WTC11 (cell line): ENCODE results near the gene EPM2AIP1. TPM values are rescaled to one million over a fixed set of nuclear protein-coding genes. Genes with fewer than 3 reads are reported as not detected.
A peak's percentile ranks its signal among the peaks of the same experiment; 100 is the strongest.

ENCODE experiments used
- ATAC-seq: fragments of 200-7000 bp; cut with Tn5 transposase; 2 replicates; pipeline ENCODE4 v1.10.0; 2021; ENCODE audit warnings: mild to moderate bottlenecking, moderate library complexity
- Bru-seq: library from RNA; stranded (reverse); fragments of 400-500 nt; gene quantifications from one replicate; lab custom pipeline; 2021; lab: Mats Ljungman, UMichigan
- CTCF ChIA-PET: fragments of 300-600 bp; sonication (Branson Sonifier 250); formaldehyde crosslinking; loops from one replicate; lab custom pipeline; 2021; ENCODE audit warnings: antibody characterized with exemption; lab: Charles Lee
- POLR2A ChIA-PET: fragments of 350-600 bp; sonication (Branson Sonifier 250); formaldehyde crosslinking; loops from one replicate; lab custom pipeline; 2021; ENCODE audit warnings: antibody characterized with exemption; lab: Charles Lee
- DNase-seq: peaks from one replicate; pipeline ENCODE4 v3.0.0; 2021; ENCODE audit warnings: low spot score
- H3K27ac Mint-ChIP-seq: 2 replicates; pipeline ENCODE4 v1.8.0; 2021; ENCODE audit warnings: mixed read lengths
- H3K27me3 Mint-ChIP-seq: 2 replicates; pipeline ENCODE4 v1.8.0; 2021; ENCODE audit warnings: low read depth, mild to moderate bottlenecking, moderate library complexity, mixed read lengths
- H3K36me3 Mint-ChIP-seq: 2 replicates; pipeline ENCODE4 v1.8.0; 2021; ENCODE audit warnings: mixed read lengths
- H3K4me1 Mint-ChIP-seq: 2 replicates; pipeline ENCODE4 v1.8.0; 2022; ENCODE audit warnings: mixed read lengths
- H3K4me3 Mint-ChIP-seq: 2 replicates; pipeline ENCODE4 v1.8.0; 2021; ENCODE audit warnings: mild to moderate bottlenecking, moderate library complexity, mixed read lengths
- H3K9me3 Mint-ChIP-seq: 2 replicates; pipeline ENCODE4 v1.8.0; 2021; ENCODE audit warnings: mixed read lengths
- AFF4 ChIP-seq: sonication (generic); formaldehyde crosslinking; IDR thresholded peaks from 2 replicates; pipeline ENCODE4 v1.8.1; 2023; ENCODE audit warnings: mild to moderate bottlenecking, missing genetic modification reagents, borderline replicate concordance
- E2F5 ChIP-seq: sonication (generic); formaldehyde crosslinking; IDR thresholded peaks from 2 replicates; pipeline ENCODE4 v1.8.1; 2022; ENCODE audit warnings: mild to moderate bottlenecking, moderate library complexity, missing genetic modification reagents
- ESRRA ChIP-seq: sonication (generic); formaldehyde crosslinking; IDR thresholded peaks from 2 replicates; pipeline ENCODE4 v1.8.1; 2022; ENCODE audit warnings: mild to moderate bottlenecking, missing genetic modification reagents, borderline replicate concordance
- FOXP1 ChIP-seq: sonication (generic); formaldehyde crosslinking; IDR thresholded peaks from 2 replicates; pipeline ENCODE4 v1.8.0; 2022; ENCODE audit warnings: missing genetic modification reagents, mild to moderate bottlenecking, moderate library complexity, borderline replicate concordance
- GABPB1 ChIP-seq: sonication (generic); formaldehyde crosslinking; IDR thresholded peaks from 2 replicates; pipeline ENCODE4 v1.8.1; 2023; ENCODE audit warnings: mild to moderate bottlenecking, missing genetic modification reagents
- HMGXB4 ChIP-seq: sonication (generic); formaldehyde crosslinking; IDR thresholded peaks from 2 replicates; pipeline ENCODE4 v1.8.1; 2023; ENCODE audit warnings: mild to moderate bottlenecking, moderate library complexity, missing genetic modification reagents
- KAT7 ChIP-seq: sonication (generic); formaldehyde crosslinking; IDR thresholded peaks from 2 replicates; pipeline ENCODE4 v1.8.1; 2023; ENCODE audit warnings: missing genetic modification reagents, mild to moderate bottlenecking, borderline replicate concordance
- MYBL2 ChIP-seq: sonication (generic); formaldehyde crosslinking; IDR thresholded peaks from 2 replicates; pipeline ENCODE4 v1.8.1; 2023; ENCODE audit warnings: mild to moderate bottlenecking, moderate library complexity, missing genetic modification reagents
- NFE2L1 ChIP-seq: sonication (generic); formaldehyde crosslinking; IDR thresholded peaks from 2 replicates; pipeline ENCODE4 v1.8.1; 2023; ENCODE audit warnings: missing genetic modification reagents
- NR1H2 ChIP-seq: sonication (generic); formaldehyde crosslinking; IDR thresholded peaks from 2 replicates; pipeline ENCODE4 v1.9.0; 2021; ENCODE audit warnings: mild to moderate bottlenecking, moderate library complexity, missing genetic modification reagents
- PREB ChIP-seq: sonication (generic); formaldehyde crosslinking; IDR thresholded peaks from 2 replicates; pipeline ENCODE4 v1.8.1; 2022; ENCODE audit warnings: mild to moderate bottlenecking, missing genetic modification reagents, moderate library complexity, borderline replicate concordance
- RELA ChIP-seq: sonication (generic); formaldehyde crosslinking; IDR thresholded peaks from 2 replicates; pipeline ENCODE4 v1.8.1; 2022; ENCODE audit warnings: missing genetic modification reagents, mild to moderate bottlenecking, borderline replicate concordance
- SMAD3 ChIP-seq: sonication (generic); formaldehyde crosslinking; IDR thresholded peaks from 2 replicates; pipeline ENCODE4 v1.8.0; 2022; ENCODE audit warnings: missing genetic modification reagents, mild to moderate bottlenecking, borderline replicate concordance
- TCF7 ChIP-seq: sonication (generic); formaldehyde crosslinking; IDR thresholded peaks from 2 replicates; pipeline ENCODE4 v1.8.0; 2022; ENCODE audit warnings: mild to moderate bottlenecking, low read depth, missing genetic modification reagents, moderate library complexity
- TEAD1 ChIP-seq: sonication (generic); formaldehyde crosslinking; IDR thresholded peaks from 2 replicates; pipeline ENCODE4 v1.8.0; 2022; ENCODE audit warnings: mild to moderate bottlenecking, missing genetic modification reagents
- TEAD4 ChIP-seq: sonication (generic); formaldehyde crosslinking; IDR thresholded peaks from 2 replicates; pipeline ENCODE4 v1.8.0; 2022; ENCODE audit warnings: mild to moderate bottlenecking, missing genetic modification reagents
- ZBTB43 ChIP-seq: sonication (generic); formaldehyde crosslinking; IDR thresholded peaks from 2 replicates; pipeline ENCODE4 v1.8.1; 2023; ENCODE audit warnings: mild to moderate bottlenecking, missing genetic modification reagents
- ZNF232 ChIP-seq: sonication (generic); formaldehyde crosslinking; IDR thresholded peaks from 2 replicates; pipeline ENCODE4 v1.8.0; 2022; ENCODE audit warnings: mild to moderate bottlenecking, missing genetic modification reagents
- ZNF396 ChIP-seq: fragments of 250-450 bp; sonication (Bioruptor Pico); IDR thresholded peaks from 2 replicates; pipeline ENCODE4 v1.8.0; 2021; ENCODE audit warnings: mild to moderate bottlenecking, moderate library complexity, borderline replicate concordance
- ZNF425 ChIP-seq: fragments of 250-450 bp; sonication (Bioruptor Pico); conservative IDR thresholded peaks from 2 replicates; pipeline ENCODE4 v1.9.0; 2021; ENCODE audit warnings: mild to moderate bottlenecking
- ZNF512 ChIP-seq: sonication (generic); formaldehyde crosslinking; IDR thresholded peaks from 2 replicates; pipeline ENCODE4 v1.8.1; 2022; ENCODE audit warnings: missing genetic modification reagents, borderline replicate concordance
- ZNF671 ChIP-seq: fragments of 250-450 bp; sonication (Bioruptor Pico); IDR thresholded peaks from 2 replicates; pipeline ENCODE4 v1.8.0; 2021; ENCODE audit warnings: mild to moderate bottlenecking
- long read RNA-seq, 3 experiments: library from RNA in 1 of 3; library from capped mRNA in 1 of 3; library from polyadenylated mRNA in 1 of 3; unstranded in 2 of 3; stranded (forward) in 1 of 3; transcript quantifications; one replicate each; pipeline ENCODE4 v2.0.0, GENCODE V29; 2021
- total RNA-seq: library from RNA; stranded (reverse); gene quantifications from 3 replicates; pipeline ENCODE4 v1.2.3, GENCODE V29; 2021

Gene EPM2AIP1
- total RNA-seq (8.3 to 11.0 TPM (median 8.8 TPM) in 3 replicates), Bru-seq, nascent RNA (percentile 99 among the genes with signal in this experiment)
- long read RNA-seq, experiment 1, full-length matches to known transcripts = 60 of 67 reads
- long read RNA-seq, experiment 1, partial matches to known transcripts = 4 of 67 reads
- long read RNA-seq, experiment 1, other reads (novel, unspliced or antisense) = 3 of 67 reads
- long read RNA-seq, experiment 2, full-length matches to known transcripts = 8 of 9 reads
- long read RNA-seq, experiment 2, partial matches to known transcripts = 0 of 9 reads
- long read RNA-seq, experiment 2, other reads (novel, unspliced or antisense) = 1 of 9 reads
- long read RNA-seq, experiment 3, full-length matches to known transcripts = 1 of 3 reads
- long read RNA-seq, experiment 3, partial matches to known transcripts = 2 of 3 reads
- long read RNA-seq, experiment 3, other reads (novel, unspliced or antisense) = 0 of 3 reads

GRCh38 chr3:36992806-36993325 is at the start of gene EPM2AIP1:
TSS of gene EPM2AIP1 (minus strand) at chr3:36993131. CDS start at chr3:36993077, 54 bp downstream.
- peak; percentile 79 for DNase-seq
- ChIA-PET POLR2A (interaction anchor here (0.7 to 2.0 kb wide), 9 partner anchors 19 to 256 kb away, joined by 3 to 11 read pairs (median 4); partner anchors contain the start of gene TRANK1), CTCF (interaction anchor here (0.7 to 5.5 kb wide), 12 partner anchors 13 to 230 kb away, joined by 3 to 63 read pairs (median 4); no protein-coding TSS in a partner anchor)
- Mint-ChIP-seq H3K27me3 (no peaks in the 10 kb centered on the region), H3K9me3 (no peaks in the 10 kb centered on the region), H3K27ac (no peak within 1 kb of the TSS), H3K4me3 (no peak within 1 kb of the TSS), H3K4me1 (peaks cover 36% of the 10 kb centered on the region), H3K36me3 (peaks cover 27% of the 10 kb centered on the region)
- peak; percentile 94 for ATAC-seq
- peak; percentile 81; the same call in 1 of the 2 replicates for TF ChIP-seq KAT7 (CRISPR knock-in tag)
- TF ChIP-seq RELA (CRISPR knock-in tag) = peak; percentile 90
- TF ChIP-seq ZBTB43 (CRISPR knock-in tag) = peak; percentile 26; the same call in 1 of the 2 replicates
- peak; percentile 33; the same call in 1 of the 2 replicates for TF ChIP-seq HMGXB4 (CRISPR knock-in tag)
- no peak for TF ChIP-seq ZNF671 (CRISPR knock-in tag)
- 0 out of 2 replicates have a peak, but pooled peaks have one; percentile 29 for TF ChIP-seq NFE2L1 (CRISPR knock-in tag)
- peak; percentile 51; the same call in 1 of the 2 replicates for TF ChIP-seq GABPB1 (CRISPR knock-in tag)
- TF ChIP-seq E2F5 = no peak
- TF ChIP-seq ZNF512 (CRISPR knock-in tag) = no peak
- TF ChIP-seq ZNF425 = no peak
- peak; percentile 69; the same call in 1 of the 2 replicates for TF ChIP-seq TEAD1
- 0 out of 2 replicates have a peak, but pooled peaks have one; percentile 51 for TF ChIP-seq ZNF232 (CRISPR knock-in tag)
- TF ChIP-seq ESRRA (CRISPR knock-in tag) = peak; percentile 64; the same call in 1 of the 2 replicates
- no peak for TF ChIP-seq ZNF396 (CRISPR knock-in tag)
- TF ChIP-seq SMAD3 (CRISPR knock-in tag) = 0 out of 2 replicates have a peak, but pooled peaks have one; percentile 72
- TF ChIP-seq TEAD4 = peak; percentile 34; the same call in 1 of the 2 replicates
- TF ChIP-seq PREB (CRISPR knock-in tag) = peak; percentile 80; the same call in 1 of the 2 replicates
- TF ChIP-seq NR1H2 (CRISPR knock-in tag) = no peak
- TF ChIP-seq AFF4 (CRISPR knock-in tag) = no peak
- peak; percentile 26; the same call in 1 of the 2 replicates for TF ChIP-seq MYBL2
- TF ChIP-seq TCF7 (CRISPR knock-in tag) = 0 out of 2 replicates have a peak, but pooled peaks have one; percentile 54
- TF ChIP-seq FOXP1 = peak; percentile 94
